Measurements from ENCODE around the gene CCDC106. TPM values are rescaled to one million over a fixed set of nuclear protein-coding genes. Genes with fewer than 3 reads are reported as not detected.

CCDC106 gene
- polyA plus RNA-seq, 3 donors from 2014 or later: 1.1 to 1.7 TPM; not detected in 1

GRCh38 chr19:55683449-55684261 lies 35.6 kb downstream of the CCDC106 start:
- Mint-ChIP-seq H3K4me3 (no peak overlapping the region), H3K9me3 (no peaks in the 10 kb centered on the region), H3K27me3 (ENCODE audit: low read depth in 3 of 3) (peaks cover 0 to 4% (median 0%) of the 10 kb centered on the region in 3 donors), H3K4me1 (peaks cover 13 to 17% of the 10 kb centered on the region in 2 donors), H3K36me3 (no peaks in the 10 kb centered on the region), H3K27ac (no peak overlapping the region)
- no peak for DNase-seq

GRCh38 chr19:55684946-55685681 lies 37.1 kb downstream of the CCDC106 start:
- DNase-seq: no peak
- Mint-ChIP-seq H3K4me3 (no peak overlapping the region), H3K36me3 (no peaks in the 10 kb centered on the region), H3K27ac (no peak overlapping the region), H3K4me1 (peaks cover 11 to 13% of the 10 kb centered on the region in 2 donors), H3K27me3 (ENCODE audit: low read depth in 3 of 3) (no peaks in the 10 kb centered on the region), H3K9me3 (no peaks in the 10 kb centered on the region)

- Mint-ChIP-seq H3K4me3 (no peak overlapping the region), H3K4me1 (peaks cover 11 to 13% of the 10 kb centered on the region in 2 donors), H3K9me3 (no peaks in the 10 kb centered on the region), H3K27ac (no peak overlapping the region), H3K27me3 (ENCODE audit: low read depth in 3 of 3) (no peaks in the 10 kb centered on the region), H3K36me3 (no peaks in the 10 kb centered on the region)
- no peak for DNase-seq
Measured at GRCh38 chr19:55685776-55686175, 37.8 kb downstream of the CCDC106 start.

GRCh38 chr19:55686311-55687050 lies 38.5 kb downstream of the CCDC106 start:
- Mint-ChIP-seq H3K27ac (no peak overlapping the region), H3K27me3 (ENCODE audit: low read depth in 3 of 3) (no peaks in the 10 kb centered on the region), H3K36me3 (no peaks in the 10 kb centered on the region), H3K4me3 (no peak overlapping the region), H3K4me1 (peaks cover 11 to 13% of the 10 kb centered on the region in 2 donors), H3K9me3 (no peaks in the 10 kb centered on the region)
- no peak for DNase-seq

GRCh38 chr19:55687281-55688201 lies 39.5 kb downstream of the CCDC106 start:
- H3K27ac Mint-ChIP-seq: peak overlapping the region in 1 of 6 donors; percentile 74
- no peaks in the 10 kb centered on the region for H3K9me3 Mint-ChIP-seq
- DNase-seq: no peak
- H3K36me3 Mint-ChIP-seq: no peaks in the 10 kb centered on the region
- no peak overlapping the region for H3K4me3 Mint-ChIP-seq
- H3K27me3 Mint-ChIP-seq (ENCODE audit: low read depth in 3 of 3): no peaks in the 10 kb centered on the region
- H3K4me1 Mint-ChIP-seq: peaks cover 11 to 13% of the 10 kb centered on the region in 2 donors

- DNase-seq: no peak
- peak overlapping the region in 1 of 6 donors; percentile 45 for H3K27ac Mint-ChIP-seq
- no peaks in the 10 kb centered on the region for H3K27me3 Mint-ChIP-seq (ENCODE audit: low read depth in 3 of 3)
- H3K4me1 Mint-ChIP-seq: peaks cover 10 to 12% of the 10 kb centered on the region in 2 donors
- no peak overlapping the region for H3K4me3 Mint-ChIP-seq
- H3K9me3 Mint-ChIP-seq: no peaks in the 10 kb centered on the region
- peaks cover 0 to 5% (median 0%) of the 10 kb centered on the region in 3 donors for H3K36me3 Mint-ChIP-seq
Measured at GRCh38 chr19:55688422-55689218, 40.6 kb downstream of the CCDC106 start.

- H3K4me1 Mint-ChIP-seq: peaks cover 5 to 6% of the 10 kb centered on the region in 2 donors
- H3K36me3 Mint-ChIP-seq: peaks cover 0 to 7% (median 0%) of the 10 kb centered on the region in 3 donors
- H3K9me3 Mint-ChIP-seq: no peaks in the 10 kb centered on the region
- no peak overlapping the region for H3K4me3 Mint-ChIP-seq
- H3K27ac Mint-ChIP-seq: no peak overlapping the region
- DNase-seq: no peak
- H3K27me3 Mint-ChIP-seq (ENCODE audit: low read depth in 3 of 3): no peaks in the 10 kb centered on the region
Measured at GRCh38 chr19:55689411-55690108, 41.5 kb downstream of the CCDC106 start.

- H3K27me3 Mint-ChIP-seq (ENCODE audit: low read depth in 3 of 3): no peaks in the 10 kb centered on the region
- H3K36me3 Mint-ChIP-seq: peaks cover 0 to 7% (median 0%) of the 10 kb centered on the region in 3 donors
- H3K4me1 Mint-ChIP-seq: peaks cover 0 to 6% of the 10 kb centered on the region in 2 donors
- no peak for DNase-seq
- no peak overlapping the region for H3K4me3 Mint-ChIP-seq
- no peak overlapping the region for H3K27ac Mint-ChIP-seq
- no peaks in the 10 kb centered on the region for H3K9me3 Mint-ChIP-seq
Measured at GRCh38 chr19:55690109-55690768, 42.2 kb downstream of the CCDC106 start.

GRCh38 chr19:55690769-55691545 lies 42.9 kb downstream of the CCDC106 start:
- Mint-ChIP-seq H3K36me3 (peaks cover 0 to 7% (median 0%) of the 10 kb centered on the region in 3 donors), H3K27me3 (ENCODE audit: low read depth in 3 of 3) (no peaks in the 10 kb centered on the region), H3K4me1 (peaks cover 0 to 3% of the 10 kb centered on the region in 2 donors), H3K9me3 (no peaks in the 10 kb centered on the region), H3K4me3 (no peak overlapping the region), H3K27ac (no peak overlapping the region)
- no peak for DNase-seq

GRCh38 chr19:55691561-55692481 lies 43.8 kb downstream of the CCDC106 start:
- Mint-ChIP-seq H3K9me3 (no peaks in the 10 kb centered on the region), H3K27ac (no peak overlapping the region), H3K4me3 (no peak overlapping the region), H3K36me3 (peaks cover 0 to 7% (median 0%) of the 10 kb centered on the region in 3 donors), H3K27me3 (ENCODE audit: low read depth in 3 of 3) (no peaks in the 10 kb centered on the region), H3K4me1 (no peaks in the 10 kb centered on the region)
- no peak for DNase-seq
